ENCODE measurements around the gene SMTNL1. TPM values are rescaled to one million over a fixed set of nuclear protein-coding genes. Genes with fewer than 3 reads are reported as not detected.

SMTNL1 gene
- polyA plus RNA-seq, 1 of the 3 experiments (the other 2 are of a cell fraction): not detected

- POLR2A ChIA-PET: no interaction called here
- DNase-seq: peak; percentile 73
- no peak overlapping the region for H2AFZ ChIP-seq (ENCODE audit: low read depth)
Observed at GRCh38 chr11:57491371-57492061, 45.9 kb upstream of the SMTNL1 start.

More at GRCh38 chr11:57491371-57492061, 45.9 kb upstream of the SMTNL1 start:
- TF ChIP-seq ZBTB33 (IDR thresholded peaks at IDR 0.05; ENCODE audit: borderline replicate concordance, low read depth): no peak
- peak; percentile 47 for TF ChIP-seq RAD21 (IDR thresholded peaks at IDR 0.05; ENCODE audit: low read length)
- TF ChIP-seq SMC3 (IDR thresholded peaks at IDR 0.05; ENCODE audit: low read depth, low read length): peak; percentile 50
- TF ChIP-seq EZH2phosphoT487 (IDR thresholded peaks at IDR 0.05; ENCODE audit: borderline replicate concordance, low read depth): no peak
- TF ChIP-seq, protein P1, sequence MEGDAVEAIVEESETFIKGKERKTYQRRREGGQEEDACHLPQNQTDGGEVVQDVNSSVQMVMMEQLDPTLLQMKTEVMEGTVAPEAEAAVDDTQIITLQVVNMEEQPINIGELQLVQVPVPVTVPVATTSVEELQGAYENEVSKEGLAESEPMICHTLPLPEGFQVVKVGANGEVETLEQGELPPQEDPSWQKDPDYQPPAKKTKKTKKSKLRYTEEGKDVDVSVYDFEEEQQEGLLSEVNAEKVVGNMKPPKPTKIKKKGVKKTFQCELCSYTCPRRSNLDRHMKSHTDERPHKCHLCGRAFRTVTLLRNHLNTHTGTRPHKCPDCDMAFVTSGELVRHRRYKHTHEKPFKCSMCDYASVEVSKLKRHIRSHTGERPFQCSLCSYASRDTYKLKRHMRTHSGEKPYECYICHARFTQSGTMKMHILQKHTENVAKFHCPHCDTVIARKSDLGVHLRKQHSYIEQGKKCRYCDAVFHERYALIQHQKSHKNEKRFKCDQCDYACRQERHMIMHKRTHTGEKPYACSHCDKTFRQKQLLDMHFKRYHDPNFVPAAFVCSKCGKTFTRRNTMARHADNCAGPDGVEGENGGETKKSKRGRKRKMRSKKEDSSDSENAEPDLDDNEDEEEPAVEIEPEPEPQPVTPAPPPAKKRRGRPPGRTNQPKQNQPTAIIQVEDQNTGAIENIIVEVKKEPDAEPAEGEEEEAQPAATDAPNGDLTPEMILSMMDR (IDR thresholded peaks at IDR 0.05): peak; percentile 64
- TF ChIP-seq GABPA (IDR thresholded peaks at IDR 0.05; ENCODE audit: low read depth): no peak
- TF ChIP-seq, protein P2, sequence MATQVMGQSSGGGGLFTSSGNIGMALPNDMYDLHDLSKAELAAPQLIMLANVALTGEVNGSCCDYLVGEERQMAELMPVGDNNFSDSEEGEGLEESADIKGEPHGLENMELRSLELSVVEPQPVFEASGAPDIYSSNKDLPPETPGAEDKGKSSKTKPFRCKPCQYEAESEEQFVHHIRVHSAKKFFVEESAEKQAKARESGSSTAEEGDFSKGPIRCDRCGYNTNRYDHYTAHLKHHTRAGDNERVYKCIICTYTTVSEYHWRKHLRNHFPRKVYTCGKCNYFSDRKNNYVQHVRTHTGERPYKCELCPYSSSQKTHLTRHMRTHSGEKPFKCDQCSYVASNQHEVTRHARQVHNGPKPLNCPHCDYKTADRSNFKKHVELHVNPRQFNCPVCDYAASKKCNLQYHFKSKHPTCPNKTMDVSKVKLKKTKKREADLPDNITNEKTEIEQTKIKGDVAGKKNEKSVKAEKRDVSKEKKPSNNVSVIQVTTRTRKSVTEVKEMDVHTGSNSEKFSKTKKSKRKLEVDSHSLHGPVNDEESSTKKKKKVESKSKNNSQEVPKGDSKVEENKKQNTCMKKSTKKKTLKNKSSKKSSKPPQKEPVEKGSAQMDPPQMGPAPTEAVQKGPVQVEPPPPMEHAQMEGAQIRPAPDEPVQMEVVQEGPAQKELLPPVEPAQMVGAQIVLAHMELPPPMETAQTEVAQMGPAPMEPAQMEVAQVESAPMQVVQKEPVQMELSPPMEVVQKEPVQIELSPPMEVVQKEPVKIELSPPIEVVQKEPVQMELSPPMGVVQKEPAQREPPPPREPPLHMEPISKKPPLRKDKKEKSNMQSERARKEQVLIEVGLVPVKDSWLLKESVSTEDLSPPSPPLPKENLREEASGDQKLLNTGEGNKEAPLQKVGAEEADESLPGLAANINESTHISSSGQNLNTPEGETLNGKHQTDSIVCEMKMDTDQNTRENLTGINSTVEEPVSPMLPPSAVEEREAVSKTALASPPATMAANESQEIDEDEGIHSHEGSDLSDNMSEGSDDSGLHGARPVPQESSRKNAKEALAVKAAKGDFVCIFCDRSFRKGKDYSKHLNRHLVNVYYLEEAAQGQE (IDR thresholded peaks at IDR 0.05; ENCODE audit: low read depth, low read length): no peak
- no peak for TF ChIP-seq RFX5 (IDR thresholded peaks at IDR 0.05; ENCODE audit: low read length)
- WGBS (ENCODE audit: low lambda C conversion rate): 85% methylated on average over 7 of the region's 11 CpGs
- Histone ChIP-seq H3K79me2 (ENCODE audit: insufficient read depth) (no peaks in the 10 kb centered on the region), H3K9me3 (no peaks in the 10 kb centered on the region), H3K9me2 (no peaks in the 10 kb centered on the region), H3K27me3 (ENCODE audit: insufficient read depth) (no peaks in the 10 kb centered on the region), H3K4me1 (ENCODE audit: control insufficient read depth in 1 of 2, insufficient read depth in 2 of 2, low read depth in 1 of 2, low read length in 1 of 2) (no peaks in the 10 kb centered on the region; a peak in 1 of 4 replicates), H3K27ac (ENCODE audit: low read depth in 2 of 2, low read length in 1 of 2) (no peak overlapping the region), H4K20me1 (ENCODE audit: insufficient read depth) (no peaks in the 10 kb centered on the region), H3F3A (replicated peaks; ENCODE audit: insufficient read depth) (peaks cover 2% of the 10 kb centered on the region), H3K4me2 (no peak overlapping the region), H3K4me3 (ENCODE audit: low read depth in 2 of 2, low read length in 1 of 2) (no peak overlapping the region), H3K36me3 (replicated peaks in 1 of 2; ENCODE audit: control insufficient read depth in 1 of 2, insufficient read depth in 2 of 2, low read length in 1 of 2) (no peaks in the 10 kb centered on the region), H3K9ac (no peak overlapping the region)
- CTCF ChIA-PET: interaction anchor here (0.6 to 27.2 kb wide), 18 partner anchors 9 to 153 kb away, joined by 3 to 517 read pairs (median 5); partner anchors contain the start of genes RTN4RL2, SLC43A1, TIMM10 and UBE2L6

Measured in SK-N-SH (cell line).